NCI-H2196 treated with DMSO at 0.1 percent for 48 hours (cell line): ENCODE measurements around the gene MYL3.
"Not testable (repeated sequence)": the region's sequence is repeated elsewhere in the genome, so short reads cannot be mapped to it uniquely, and the experiment has no call there.

Experiments used
- DNase-seq: peaks from one replicate; lab custom pipeline; 2025; ENCODE audit not compliant: unreplicated experiment; lab: John Stamatoyannopoulos, UW

MYL3 gene

DNA sequence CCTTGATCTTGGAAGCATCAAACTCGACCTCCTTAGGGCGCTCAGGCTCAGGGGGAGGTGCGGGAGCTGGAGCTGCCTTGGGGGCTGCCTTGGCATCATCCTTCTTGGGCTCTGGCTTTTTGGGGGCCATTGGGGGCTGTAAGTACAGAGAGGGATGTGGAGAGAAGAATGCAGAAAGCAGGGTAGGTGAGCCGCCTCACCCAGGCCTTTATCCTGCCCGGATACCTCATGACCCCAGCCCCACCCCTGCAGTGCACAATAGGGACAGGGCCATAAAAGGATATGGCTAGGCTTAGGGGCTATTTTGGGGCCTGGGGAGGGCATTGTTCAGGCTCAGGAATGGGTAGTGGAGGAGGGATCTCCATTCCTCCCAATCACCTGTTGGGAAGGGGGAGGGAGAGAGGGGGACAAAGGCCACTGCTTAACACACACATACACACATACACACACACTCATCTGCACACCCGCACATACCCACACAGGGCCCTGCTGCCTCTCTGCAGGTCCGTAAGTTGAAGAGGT is at the start of gene MYL3:
TSS of gene MYL3 (minus strand) at position 184 of the 522 bp plus-strand sequence. CDS start at position 130, 54 bp downstream.
- no peak for DNase-seq

DNA sequence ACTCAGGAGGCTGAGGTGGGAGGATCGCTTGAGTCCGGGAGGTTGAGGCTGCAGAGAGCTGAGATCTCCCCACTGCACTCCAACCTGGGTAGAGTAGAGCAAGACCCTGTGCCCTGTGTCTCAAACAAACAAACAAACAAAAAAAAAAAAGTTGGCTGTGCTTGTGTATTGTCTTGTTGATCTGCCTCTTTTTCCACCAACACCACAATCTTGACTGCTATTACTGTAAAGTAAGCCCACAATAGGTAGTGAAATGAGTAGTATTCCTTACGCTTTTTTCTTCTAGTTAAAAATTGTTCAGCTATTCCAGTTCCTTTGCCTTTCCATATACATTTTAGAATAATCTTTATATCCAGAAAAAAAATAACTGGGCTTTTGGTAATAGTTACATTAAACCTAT is 49.7 kb upstream of the MYL3 start:
- no peak for DNase-seq

DNA sequence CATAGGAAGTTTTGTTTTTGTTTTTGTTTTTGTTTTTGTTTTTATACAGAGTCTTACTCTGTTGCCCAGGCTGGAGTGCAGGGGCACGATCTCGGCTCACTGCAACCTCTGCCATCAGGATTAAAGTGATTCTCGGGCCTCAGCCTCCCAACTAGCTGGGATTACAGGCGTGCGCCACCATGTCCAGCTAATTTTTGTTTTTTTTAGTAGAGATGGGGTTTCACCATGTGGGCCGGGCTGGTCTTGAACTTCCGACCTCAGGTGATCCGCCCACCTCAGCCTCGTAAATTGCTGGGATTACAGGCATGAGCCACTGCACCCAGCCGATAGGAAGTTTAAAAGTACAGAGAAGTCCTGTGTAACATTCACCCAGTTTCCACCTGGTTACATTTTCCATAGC is 47.7 kb upstream of the MYL3 start:
- not testable (repeated sequence) for DNase-seq

DNA sequence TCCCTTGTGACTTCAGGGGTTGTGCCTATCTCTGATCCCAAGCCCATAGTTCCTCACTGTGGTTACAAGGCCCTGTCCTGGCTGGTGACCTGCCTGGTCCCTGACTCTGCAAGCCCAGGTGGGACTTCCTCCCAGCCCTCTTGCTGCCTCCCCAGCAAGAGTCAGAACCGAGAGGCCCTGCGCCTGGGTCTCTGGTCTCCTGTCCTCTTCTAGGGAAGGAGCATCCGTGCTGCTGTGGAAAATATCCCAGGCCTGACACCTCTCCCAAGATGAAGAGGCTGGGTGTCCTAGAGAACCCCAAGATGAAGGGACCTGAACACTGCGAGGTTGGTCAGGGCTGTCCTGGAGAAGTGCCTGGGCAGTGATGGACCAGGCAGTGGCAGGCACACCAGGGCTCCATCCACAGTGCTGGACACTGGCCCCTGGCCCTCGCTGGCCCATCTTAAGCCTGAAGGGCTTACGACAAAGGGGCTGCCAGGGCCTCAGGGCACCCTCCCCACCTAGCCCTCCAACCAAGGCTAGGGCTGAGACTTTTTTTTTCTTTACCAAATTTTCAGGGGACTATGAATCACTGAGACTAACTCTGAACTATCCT is 47.0 kb upstream of the MYL3 start:
- no peak for DNase-seq

DNA sequence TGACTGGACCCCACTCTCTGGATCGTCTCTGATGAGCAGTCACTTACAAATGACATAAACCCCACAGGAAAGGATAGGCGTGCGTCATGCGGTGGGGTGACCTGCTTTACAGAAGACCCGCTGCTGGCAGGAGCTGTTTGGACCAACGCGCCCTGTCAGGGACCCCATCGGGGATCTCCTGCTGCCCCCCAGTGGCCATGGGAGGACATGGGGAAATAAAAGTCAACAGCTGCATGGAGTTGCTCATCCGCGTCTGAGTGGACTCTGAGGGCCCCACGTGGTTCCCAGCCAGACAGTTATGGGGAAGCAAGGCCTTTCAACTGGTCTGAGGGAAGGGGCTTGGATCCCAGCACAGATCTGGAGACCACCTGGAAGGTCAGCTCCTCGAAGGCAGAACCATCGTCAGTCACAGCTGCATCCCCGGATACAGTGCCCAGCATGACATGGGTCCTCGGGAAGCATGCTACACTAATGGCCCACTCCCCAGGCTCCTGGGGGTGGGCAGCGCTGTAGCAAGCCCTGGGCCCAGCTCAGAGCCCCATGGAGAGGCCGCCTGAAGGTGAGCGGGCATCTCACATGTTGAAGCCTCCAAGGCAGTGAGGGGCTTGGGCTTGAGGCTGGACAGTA is 46.4 kb upstream of the MYL3 start:
- DNase-seq: peak; percentile 23

DNA sequence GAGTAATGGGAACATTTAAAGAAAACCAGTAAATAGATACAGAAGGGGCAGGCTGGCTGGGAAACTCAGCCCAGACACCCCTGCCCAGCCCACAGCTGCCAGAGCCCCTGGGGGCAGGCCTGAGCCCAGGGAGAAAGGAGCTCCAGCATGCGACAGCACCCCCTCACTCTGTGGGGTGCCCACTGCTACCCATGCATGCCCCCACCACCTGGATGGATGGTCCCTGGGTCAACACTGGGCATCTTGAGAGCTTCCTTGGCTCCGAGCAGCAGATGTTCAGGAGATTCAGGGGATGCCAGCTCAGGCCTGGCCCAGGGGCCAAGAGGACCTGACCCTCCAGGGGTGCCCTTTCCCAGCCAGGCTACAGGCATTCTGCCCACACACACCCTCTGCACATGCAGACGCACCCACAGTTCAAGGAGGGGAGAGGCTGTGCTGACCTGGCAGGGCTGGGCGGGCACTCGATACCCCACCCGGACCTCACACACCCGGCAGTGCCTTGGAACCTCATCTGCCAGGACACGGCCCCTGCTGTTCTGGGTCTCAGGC is 45.8 kb upstream of the MYL3 start:
- no peak for DNase-seq

DNA sequence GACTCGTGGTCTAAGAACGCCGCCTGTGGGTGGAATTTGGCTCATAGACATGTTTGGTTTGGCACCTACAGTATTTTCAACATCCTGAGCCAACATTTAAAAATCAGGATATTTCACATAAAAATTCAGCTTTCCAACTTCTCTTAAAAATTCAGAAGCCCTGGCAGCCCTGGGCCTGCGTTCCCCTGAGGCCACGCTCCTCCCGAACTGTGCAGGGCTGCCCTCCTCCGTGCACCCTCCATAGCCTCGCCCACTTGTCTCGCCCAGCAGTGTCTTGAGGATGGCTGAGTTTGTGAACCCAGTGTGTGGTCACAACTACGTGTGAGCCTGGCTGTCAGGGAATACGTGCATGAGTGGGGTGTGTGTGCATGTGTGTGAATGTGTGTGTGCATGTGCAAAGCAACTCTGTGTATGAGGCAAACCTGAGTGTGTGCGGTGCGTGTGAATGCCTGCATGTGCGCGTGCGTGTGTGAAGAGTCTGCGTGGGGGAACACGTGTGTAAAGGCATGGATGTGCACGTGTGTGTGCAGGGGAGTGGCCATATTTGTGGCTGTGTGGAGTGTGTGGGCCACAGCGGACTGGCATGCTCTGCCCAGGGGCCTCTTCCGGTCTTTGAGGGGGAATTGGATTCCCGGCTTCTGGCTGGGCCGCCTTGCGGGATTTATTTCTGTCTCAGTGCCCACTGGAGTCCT is 45.2 kb upstream of the MYL3 start:
- DNase-seq: no peak

DNA sequence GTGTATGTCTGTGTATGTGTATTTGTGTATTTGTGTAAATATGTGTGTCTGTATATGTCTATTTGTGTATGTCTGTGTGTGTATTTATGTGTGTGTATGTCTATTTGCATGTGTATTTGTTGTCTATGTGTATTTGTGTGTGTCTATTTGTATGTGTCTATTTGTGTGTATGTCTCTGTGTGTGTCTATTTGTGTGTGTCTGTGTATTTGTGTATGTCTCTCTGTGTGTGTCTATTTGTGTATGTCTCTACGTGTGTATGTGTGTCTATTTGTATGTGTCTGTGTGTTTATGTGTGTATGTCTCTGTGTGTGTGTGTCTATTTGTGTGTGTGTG is 44.7 kb upstream of the MYL3 start:
- DNase-seq: no peak

DNA sequence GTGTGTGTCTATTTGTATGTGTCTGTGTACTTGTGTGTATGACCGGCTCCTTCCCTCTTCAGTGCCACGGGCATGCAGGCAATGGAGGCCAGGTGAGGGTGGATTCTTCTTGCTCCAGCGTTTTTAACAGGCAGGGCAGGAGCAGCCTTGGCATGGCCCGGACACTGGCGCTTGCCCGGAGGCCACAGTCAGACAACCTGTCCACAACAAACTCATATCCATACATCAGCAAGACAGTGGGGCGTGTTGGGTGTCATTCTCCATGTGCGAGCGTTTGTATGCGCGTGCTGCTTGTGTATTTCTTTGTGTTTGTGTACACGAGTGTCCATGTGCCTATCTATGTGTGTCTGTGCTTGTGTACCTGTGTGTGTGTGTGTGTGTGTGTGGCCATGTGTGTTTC is 44.0 kb upstream of the MYL3 start:
- no peak for DNase-seq

DNA sequence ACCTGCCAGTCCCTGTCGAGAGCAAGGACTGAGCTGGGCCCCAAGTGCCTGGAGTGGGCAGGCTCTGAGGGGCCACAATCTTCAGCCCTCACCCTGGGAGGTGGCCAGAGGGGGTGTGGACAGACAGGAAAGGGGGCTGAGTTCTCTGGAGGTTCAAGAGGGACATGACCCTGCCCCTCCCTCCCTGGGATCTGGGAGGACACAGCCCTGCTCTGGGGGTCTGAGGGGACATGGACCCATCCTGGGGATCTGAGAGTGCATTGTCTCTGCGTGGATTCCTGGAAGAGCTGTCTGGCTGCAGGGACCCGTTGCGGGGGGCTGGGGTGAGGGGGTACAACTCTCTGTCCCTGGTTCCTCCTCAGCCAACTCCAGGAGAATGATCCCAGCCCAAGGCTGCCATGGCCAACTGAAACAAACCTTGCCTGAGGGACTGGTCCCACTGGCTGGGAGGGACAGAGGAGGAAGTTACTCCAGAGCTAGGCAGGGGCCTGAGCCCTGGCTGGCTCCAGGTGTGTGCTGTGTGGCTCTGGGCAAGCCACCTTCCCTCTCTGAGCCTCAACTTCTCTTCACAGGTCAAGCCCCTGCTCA is 43.3 kb upstream of the MYL3 start:
- DNase-seq: no peak

DNA sequence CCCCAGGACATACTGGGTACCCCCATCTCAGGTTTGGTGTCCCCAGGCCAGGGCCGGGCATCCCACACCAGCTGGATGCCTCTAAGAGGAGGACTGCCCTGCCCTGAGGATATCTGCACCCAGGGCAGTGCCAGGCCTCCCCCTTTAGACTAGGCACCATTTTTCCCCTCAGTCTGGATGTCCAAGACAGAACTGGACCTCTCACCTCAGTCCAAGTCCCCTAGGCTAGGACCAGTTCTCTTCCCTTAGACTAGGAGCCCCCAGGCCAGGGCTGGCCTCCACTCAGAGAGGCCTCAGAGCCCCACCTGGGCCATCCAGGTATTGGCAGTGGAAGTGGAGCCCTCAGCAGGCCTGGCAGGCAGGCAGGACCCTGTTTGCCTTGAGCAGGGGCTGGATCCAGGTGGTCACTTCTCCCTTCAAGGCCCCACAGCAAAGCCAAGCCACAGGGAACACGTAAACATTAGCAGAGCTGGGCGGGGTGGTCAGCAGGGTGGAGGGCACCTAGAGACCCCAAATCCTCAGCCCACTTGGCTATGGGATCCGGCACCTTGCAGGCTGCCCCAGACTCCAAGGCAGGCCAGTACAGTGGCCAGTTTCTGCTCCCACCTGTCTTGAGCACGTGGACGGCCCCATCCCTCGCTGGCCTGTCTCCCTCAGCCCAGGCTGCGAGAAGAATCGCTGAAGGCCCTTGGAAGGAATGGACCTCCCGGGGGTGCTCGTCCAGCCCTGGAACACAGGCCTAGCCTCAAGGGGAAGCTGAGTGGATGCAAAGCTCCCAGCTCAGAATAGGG is 42.6 kb upstream of the MYL3 start:
- no peak for DNase-seq

DNA sequence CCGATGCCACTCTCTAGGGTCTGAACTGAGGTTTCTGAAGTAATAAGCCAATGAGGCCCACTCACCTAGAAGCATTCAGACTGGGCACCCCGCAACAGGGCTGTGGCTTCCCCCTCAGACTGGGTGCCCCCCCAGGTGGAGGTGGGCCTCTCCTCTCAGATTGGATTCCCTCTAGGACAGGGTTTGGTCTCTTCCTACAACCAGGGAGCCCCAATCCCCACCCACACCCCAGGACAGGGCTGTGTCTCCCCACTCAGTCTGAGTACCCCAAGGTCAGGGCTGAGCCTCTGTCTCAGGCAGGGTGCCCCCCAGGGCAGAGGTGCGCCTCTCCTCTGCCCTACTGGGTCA is 41.9 kb upstream of the MYL3 start:
- DNase-seq: no peak

DNA sequence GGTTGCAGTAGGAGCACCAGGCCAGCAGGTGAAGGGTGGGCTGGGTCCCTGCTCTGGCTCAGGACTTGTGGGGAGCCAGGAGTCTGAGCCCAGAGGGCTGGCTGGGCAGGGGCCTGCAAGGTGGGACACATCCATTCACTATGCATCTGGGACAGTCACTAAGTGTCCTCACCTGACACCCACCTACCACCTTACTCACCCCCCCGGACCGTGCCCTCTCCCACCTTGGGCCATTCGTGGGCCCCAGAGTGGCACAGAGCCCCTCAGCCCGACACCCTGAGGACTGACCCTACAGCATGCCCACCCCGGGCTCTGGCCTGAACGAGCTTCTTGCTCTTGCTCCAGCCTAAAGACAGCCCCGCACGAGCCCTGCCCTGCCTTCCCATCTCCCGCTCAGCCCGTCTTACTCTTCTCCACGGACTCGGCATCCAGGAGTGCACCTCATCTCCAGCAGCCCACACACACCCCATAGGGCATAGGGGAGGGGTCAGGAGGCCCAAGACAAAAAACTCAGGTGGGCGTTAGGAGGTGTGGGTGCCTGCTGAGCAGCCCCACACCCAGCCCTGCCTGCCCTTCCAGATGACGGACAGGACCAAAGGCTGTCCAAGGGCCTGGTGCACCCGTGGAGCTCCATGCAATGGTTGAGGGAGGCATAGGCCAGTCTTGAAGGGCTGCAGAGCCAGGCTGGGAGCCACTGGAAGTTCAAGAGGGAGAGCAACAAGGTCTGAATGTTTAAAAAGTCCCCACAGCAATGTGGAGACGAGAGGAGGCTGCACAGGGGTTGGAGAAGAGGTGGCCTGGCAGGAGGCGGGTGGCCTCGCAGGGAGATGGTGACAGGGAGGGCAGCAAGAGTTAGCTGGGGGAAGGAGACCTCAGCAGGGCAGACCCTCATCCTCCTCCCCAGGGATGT is 41.3 kb upstream of the MYL3 start:
- no peak for DNase-seq

DNA sequence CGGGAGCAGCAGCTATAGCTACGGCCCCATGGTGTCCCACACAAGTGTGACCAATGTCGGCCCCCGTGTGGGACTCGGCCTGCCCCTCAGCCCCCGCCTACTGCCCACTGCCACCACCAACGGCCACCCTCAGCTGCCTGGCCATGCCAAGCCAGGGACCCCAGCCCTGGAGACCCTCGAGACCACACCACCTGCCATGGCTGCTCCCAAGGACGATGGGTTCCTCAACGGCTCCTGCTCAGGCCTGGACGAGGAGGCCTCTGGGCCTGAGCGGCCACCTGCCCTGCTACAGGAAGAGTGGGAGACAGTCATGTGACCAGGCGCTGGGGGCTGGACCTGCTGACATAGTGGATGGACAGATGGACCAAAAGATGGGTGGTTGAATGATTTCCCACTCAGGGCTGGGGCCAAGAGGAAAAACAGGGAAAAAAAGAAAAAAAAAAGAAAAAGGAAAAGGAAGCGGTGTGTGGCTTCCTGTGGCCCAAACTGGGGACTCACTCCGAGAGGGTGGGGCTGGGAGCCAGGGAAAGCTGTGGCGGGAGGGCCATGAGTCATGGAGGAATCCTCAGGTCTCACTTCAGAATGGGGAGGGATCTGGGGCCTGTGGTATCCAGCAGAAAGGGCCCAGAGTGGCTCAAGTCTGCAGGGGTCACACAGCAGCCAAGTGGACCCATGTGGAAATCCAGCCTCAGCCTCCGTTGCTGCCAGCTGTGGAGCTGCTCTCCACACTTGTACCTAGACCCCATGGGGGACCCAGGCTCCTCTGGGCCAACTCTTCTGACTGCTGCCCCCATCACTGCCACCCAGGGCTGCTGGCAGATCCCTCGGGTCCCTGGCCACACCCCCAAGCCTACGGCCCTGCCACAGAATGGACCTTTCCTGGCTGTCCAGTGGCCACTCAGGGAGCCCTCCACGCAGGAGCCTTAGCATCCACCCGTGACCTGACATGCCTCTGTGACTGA is 40.4 kb upstream of the MYL3 start:
- DNase-seq: no peak

DNA sequence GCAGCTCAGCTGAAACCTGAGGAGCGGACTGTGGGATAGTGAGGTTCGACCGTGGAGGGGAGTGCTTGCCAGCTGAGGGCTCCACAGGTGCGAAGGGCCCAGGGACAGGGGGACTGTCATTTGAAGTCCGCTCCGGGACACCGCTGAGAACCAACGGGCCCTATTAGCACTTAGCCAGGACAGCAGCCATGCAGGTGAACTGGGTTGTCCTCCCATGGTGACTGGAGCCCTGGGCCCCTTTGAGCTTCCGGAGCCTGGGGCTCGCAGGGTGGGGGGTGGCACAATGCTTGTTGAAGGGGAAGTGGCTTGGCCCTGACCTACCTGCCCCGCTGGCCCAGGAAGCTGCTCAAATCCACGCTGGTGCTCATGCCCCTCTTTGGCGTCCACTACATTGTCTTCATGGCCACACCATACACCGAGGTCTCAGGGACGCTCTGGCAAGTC is 39.0 kb upstream of the MYL3 start:
- DNase-seq: no peak

DNA sequence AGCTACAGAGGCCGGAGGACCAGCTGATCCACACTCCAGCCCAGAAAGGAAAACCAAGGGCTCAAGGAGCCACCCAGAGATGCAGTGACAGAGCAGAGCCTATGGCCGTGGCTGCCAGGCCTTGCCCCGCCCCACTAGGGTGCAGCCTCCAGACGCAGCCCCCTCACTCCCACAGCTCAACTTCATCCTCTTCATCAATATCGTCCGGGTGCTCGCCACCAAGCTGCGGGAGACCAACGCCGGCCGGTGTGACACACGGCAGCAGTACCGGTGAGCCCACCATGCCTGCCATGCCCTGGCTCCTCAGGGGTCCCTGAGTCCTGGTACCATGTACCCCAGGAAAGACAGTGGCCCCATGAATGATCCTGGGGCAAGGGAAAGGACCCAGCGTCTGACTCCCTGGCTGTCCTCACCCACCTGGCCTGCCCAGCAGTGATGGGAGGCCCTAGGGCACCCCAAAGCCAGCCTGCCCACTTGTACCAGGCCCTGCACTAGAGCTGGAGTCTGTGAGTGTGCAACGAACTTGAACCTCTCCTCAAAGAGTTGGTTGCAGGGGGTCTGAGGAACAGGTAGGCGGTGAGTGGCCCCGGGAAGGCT is 38.4 kb upstream of the MYL3 start:
- DNase-seq: no peak

DNA sequence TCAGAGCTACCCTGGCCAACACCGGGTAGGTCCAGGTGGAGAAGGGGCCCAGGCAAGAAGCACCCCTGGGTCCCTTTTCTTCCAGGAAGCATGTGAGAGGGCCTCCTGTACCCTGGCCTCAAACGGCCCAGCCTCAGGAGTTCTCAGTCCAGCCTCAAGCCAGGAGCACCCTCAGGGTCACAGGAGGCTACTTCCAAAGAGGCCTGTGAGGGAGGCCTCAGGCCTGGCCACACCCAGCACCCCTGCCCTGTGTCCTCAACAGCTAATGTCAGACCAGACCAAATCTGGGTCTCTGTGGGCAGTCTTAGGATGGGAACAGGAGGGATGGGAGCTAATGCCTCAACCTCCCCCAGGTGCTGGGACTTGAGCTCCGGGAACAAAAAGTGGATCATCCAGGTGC is 37.8 kb upstream of the MYL3 start:
- DNase-seq: no peak

DNA sequence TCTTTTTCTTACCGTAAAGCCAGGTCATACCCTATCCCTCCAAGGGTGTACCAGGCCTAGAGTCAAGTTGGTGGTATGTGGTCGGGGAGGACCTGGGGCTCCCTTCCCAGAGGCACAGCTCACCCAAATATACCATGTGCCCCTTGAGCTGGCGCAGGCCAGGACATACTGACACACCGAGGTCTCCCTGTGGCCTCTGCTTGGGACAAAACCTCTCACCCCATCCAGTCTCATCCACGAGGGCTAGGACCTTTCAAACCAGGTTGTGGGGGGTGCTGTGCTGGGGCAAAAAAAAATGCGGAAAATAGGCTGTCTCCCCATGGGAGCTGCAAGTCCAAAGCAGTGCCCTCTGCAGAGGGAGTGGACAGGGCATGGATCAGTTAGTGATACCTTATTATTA is 37.1 kb upstream of the MYL3 start:
- DNase-seq: no peak

DNA sequence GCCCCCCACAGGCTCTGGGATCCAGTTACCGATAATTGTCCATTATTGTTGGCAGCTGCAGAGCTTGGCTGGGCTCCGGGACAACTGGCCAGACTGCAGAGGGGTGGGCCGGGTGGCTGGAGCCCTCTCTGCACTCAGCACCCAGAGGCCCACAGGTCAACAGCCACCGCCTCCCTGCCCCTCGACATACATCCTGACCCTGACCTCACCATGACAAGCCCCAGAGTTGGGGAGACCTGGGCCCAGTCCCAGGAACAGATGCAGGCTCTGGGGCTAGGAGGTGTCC is 36.7 kb upstream of the MYL3 start:
- DNase-seq: no peak
